GM23248 (cell line): Measurements from ENCODE around the gene LIMS4. TPM values are rescaled to one million over a fixed set of nuclear protein-coding genes. Genes with fewer than 3 reads are reported as not detected.
"Not testable (repeated sequence)": the region's sequence is repeated elsewhere in the genome, so short reads cannot be mapped to it uniquely, and the experiment has no call there.

Experiments used
- DNase-seq: peaks from one replicate; pipeline ENCODE4 v3.0.0-alpha.2; 2015
- H2AFZ ChIP-seq: fragments of 200-600 bp; sonication (generic); 2 replicates; pipeline ENCODE4 v1.6.1; 2016; ENCODE audit warnings: antibody characterized with exemption
- H3F3A ChIP-seq: fragments of 200-600 bp; sonication (generic); 2 replicates; pipeline ENCODE4 v1.6.1; 2016; ENCODE audit warnings: mild to moderate bottlenecking, antibody characterized with exemption, mixed run types; ENCODE audit not compliant: insufficient read depth
- H3K27ac ChIP-seq: fragments of 200-600 bp; sonication (generic); 2 replicates; pipeline ENCODE4 v1.5.1; 2016; ENCODE audit warnings: mild to moderate bottlenecking
- H3K27me3 ChIP-seq: fragments of 200-600 bp; sonication (generic); replicated peaks from 2 replicates; pipeline ENCODE4 v1.6.1; 2016; ENCODE audit warnings: mild to moderate bottlenecking; ENCODE audit not compliant: insufficient read depth
- H3K36me3 ChIP-seq: fragments of 200-600 bp; sonication (generic); 2 replicates; pipeline ENCODE4 v1.6.1; 2016; ENCODE audit warnings: low read depth, mild to moderate bottlenecking
- H3K4me1 ChIP-seq: fragments of 200-600 bp; sonication (generic); 2 replicates; pipeline ENCODE4 v1.6.1; 2016; ENCODE audit warnings: mild to moderate bottlenecking; ENCODE audit not compliant: insufficient read depth
- H3K4me2 ChIP-seq: fragments of 200-600 bp; sonication (generic); one replicate; pipeline ENCODE4 v1.6.1; 2016; ENCODE audit warnings: mild to moderate bottlenecking; ENCODE audit not compliant: unreplicated experiment
- H3K4me3 ChIP-seq: fragments of 200-600 bp; sonication (generic); 2 replicates; pipeline ENCODE4 v1.5.1; 2016; ENCODE audit warnings: mild to moderate bottlenecking
- H3K79me2 ChIP-seq: fragments of 200-600 bp; sonication (generic); 2 replicates; pipeline ENCODE4 v1.6.1; 2016; ENCODE audit warnings: mild to moderate bottlenecking; ENCODE audit not compliant: insufficient read depth
- H3K9ac ChIP-seq: fragments of 200-600 bp; sonication (generic); 2 replicates; pipeline ENCODE4 v1.6.1; 2016; ENCODE audit warnings: mild to moderate bottlenecking
- H3K9me2 ChIP-seq: fragments of 200-600 bp; sonication (generic); 2 replicates; pipeline ENCODE4 v1.6.1; 2016; ENCODE audit warnings: mixed run types, mild to moderate bottlenecking, moderate library complexity; ENCODE audit not compliant: insufficient read depth
- H3K9me3 ChIP-seq: fragments of 200-600 bp; sonication (generic); one replicate; pipeline ENCODE4 v1.6.1; 2017; ENCODE audit warnings: low read depth
- H4K20me1 ChIP-seq: fragments of 200-600 bp; sonication (generic); 2 replicates; pipeline ENCODE4 v1.6.0; 2016; ENCODE audit not compliant: insufficient read depth
- WGBS, 2 experiments: methylation state at CpG; one replicate each; pipeline ENCODE4 v1.1.6; 2015 to 2017; ENCODE audit warnings: low lambda C conversion rate in 2 of 2, low coverage in 1 of 2; ENCODE audit errors: missing lambda C conversion rate in 2 of 2; 5-methylcytosine and 5-hydroxymethylcytosine counted together
- in situ Hi-C: fragments of 300-500 bp; cut with MboI; formaldehyde crosslinking; loops from 2 replicates; pipeline ENCODE4 v1.15.0; 2020
- polyA plus RNA-seq: library from polyadenylated mRNA; unstranded; fragments of >200 nt; fragmentation: Nextera tagmentation; extraction: Ambion mirVana; gene quantifications from 2 replicates; pipeline ENCODE4 v1.2.1, GENCODE V29; 2016
- total RNA-seq: library from RNA; depleted of rRNA; stranded (reverse); fragments of >200 nt; shearing (Covaris generic); gene quantifications from 2 replicates; pipeline ENCODE4 v1.2.3, GENCODE V29; 2014

The LIMS4 gene
- total and polyA plus RNA-seq, 2 experiments from 2014 or later = 2.0 TPM; not detected in 1

- H3K9me2 ChIP-seq, H3K9ac ChIP-seq, in situ Hi-C loops, H3K27ac ChIP-seq, H3K79me2 ChIP-seq, H3K36me3 ChIP-seq, H3F3A ChIP-seq, H3K9me3 ChIP-seq, H3K4me1 ChIP-seq, H4K20me1 ChIP-seq, DNase-seq, H3K27me3 ChIP-seq, H2AFZ ChIP-seq, H3K4me3 ChIP-seq, H3K4me2 ChIP-seq: not testable (repeated sequence)
- whole genome bisulfite sequencing, 2 experiments = 36 to 64% methylated on average over 2 to 4 of the region's 36 CpGs
Measured at GRCh38 chr2:110422852-110423573, 49.6 kb downstream of the LIMS4 start.

DNA sequence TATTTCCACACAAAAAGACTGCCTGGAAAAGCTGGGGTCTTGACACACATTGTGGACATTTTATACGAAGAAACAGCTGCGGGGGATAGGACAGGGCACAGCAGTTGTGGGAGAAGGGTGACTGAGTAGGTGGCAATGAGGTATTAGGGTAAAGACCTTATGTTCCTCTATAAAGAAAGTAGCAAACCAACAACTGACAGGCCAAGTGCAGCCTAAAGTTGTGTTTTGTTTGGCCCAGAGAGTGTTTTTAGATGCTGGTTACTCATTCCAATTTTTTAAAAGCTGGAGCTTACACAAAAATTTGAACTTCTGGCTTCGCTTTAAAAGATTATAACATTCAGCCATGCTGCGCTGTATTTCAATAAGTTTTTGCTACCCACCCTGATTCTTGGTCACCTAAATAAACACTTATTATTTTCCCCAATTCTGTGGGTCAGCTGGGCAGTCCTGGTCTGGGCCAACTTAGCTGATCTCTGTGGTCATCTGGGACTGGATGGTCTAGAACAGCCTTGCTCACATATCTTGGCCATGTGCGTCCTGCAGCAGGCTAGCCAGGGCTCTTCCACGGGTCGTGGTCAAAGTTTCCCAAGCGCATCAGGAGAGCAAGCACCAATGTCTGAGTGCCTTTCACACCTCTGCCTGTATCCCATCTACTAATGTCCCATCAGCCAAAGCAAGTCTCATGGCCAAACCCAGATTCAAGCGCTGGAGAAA, 51.8 kb downstream of the LIMS4 start:
- H3K4me2 ChIP-seq, H3K36me3 ChIP-seq, H3F3A ChIP-seq, H4K20me1 ChIP-seq, H3K9me2 ChIP-seq, H3K4me3 ChIP-seq, in situ Hi-C loops, H3K9ac ChIP-seq, H3K27ac ChIP-seq, H2AFZ ChIP-seq, H3K9me3 ChIP-seq, H3K79me2 ChIP-seq, H3K27me3 ChIP-seq, DNase-seq, H3K4me1 ChIP-seq: not testable (repeated sequence)
- no CpG with 5 or more reads among the region's 9 CpGs for WGBS, 2 experiments

GRCh38 chr2:110407142-110407541, 65.5 kb downstream of the LIMS4 start:
- H3K4me2 ChIP-seq, H3K27me3 ChIP-seq, H3F3A ChIP-seq, H4K20me1 ChIP-seq, H3K4me3 ChIP-seq, in situ Hi-C loops, H2AFZ ChIP-seq, H3K27ac ChIP-seq, H3K79me2 ChIP-seq, H3K36me3 ChIP-seq, H3K9me2 ChIP-seq, H3K9me3 ChIP-seq, DNase-seq, H3K9ac ChIP-seq, H3K4me1 ChIP-seq: not testable (repeated sequence)
- no CpG with 5 or more reads among the region's 1 CpG for WGBS, 2 experiments

- H3K36me3 ChIP-seq, H2AFZ ChIP-seq, H3K27me3 ChIP-seq, H4K20me1 ChIP-seq, H3K9me3 ChIP-seq, in situ Hi-C loops, H3K27ac ChIP-seq, DNase-seq, H3K79me2 ChIP-seq, H3K9me2 ChIP-seq, H3K4me1 ChIP-seq, H3F3A ChIP-seq, H3K4me2 ChIP-seq, H3K9ac ChIP-seq, H3K4me3 ChIP-seq: not testable (repeated sequence)
- no CpG with 5 or more reads among the region's 2 CpGs for WGBS, 2 experiments
Measured at GRCh38 chr2:110404988-110405387, 67.6 kb downstream of the LIMS4 start.

GRCh38 chr2:110404246-110404645, 68.4 kb downstream of the LIMS4 start:
- in situ Hi-C loops, H3K27me3 ChIP-seq, H3K27ac ChIP-seq, DNase-seq, H2AFZ ChIP-seq, H3F3A ChIP-seq, H4K20me1 ChIP-seq, H3K4me3 ChIP-seq, H3K79me2 ChIP-seq, H3K9me3 ChIP-seq, H3K9me2 ChIP-seq, H3K4me1 ChIP-seq, H3K4me2 ChIP-seq, H3K9ac ChIP-seq, H3K36me3 ChIP-seq: not testable (repeated sequence)
- WGBS, 2 experiments = no CpG with 5 or more reads among the region's 1 CpG

DNA sequence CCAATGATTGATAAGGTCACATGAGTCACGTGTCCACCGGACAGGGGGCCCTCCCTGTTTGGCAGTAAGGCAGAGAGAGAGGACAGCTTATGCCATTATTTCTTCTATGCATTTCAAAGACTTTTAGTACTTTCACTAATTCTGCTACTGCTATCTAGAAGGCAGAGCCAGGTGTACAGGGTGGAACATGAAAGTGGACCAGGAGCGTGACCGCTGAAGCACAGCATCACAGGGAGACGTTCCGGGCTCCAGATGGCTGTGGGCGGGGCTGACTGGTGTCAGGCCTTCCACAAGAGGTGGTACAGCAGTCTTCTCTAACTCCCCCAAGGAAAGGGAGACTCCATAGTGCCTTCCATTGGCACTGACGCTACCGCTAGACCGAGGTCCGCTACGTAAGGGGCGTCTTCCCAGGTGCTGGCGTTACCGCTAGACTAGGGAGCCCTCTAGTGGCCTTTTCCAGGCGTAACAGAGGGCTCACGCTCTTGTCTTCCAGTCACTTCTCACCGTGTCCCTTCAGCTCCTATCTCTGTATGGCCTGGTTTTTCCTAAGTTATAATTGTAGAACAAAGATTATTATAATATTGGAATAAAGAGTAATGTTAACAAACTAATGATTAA, 71.5 kb downstream of the LIMS4 start:
- H3K27ac ChIP-seq, H3F3A ChIP-seq, H3K4me2 ChIP-seq, H2AFZ ChIP-seq, H3K36me3 ChIP-seq, H4K20me1 ChIP-seq, H3K9ac ChIP-seq, H3K4me1 ChIP-seq, in situ Hi-C loops, H3K27me3 ChIP-seq, H3K9me2 ChIP-seq, H3K4me3 ChIP-seq, DNase-seq, H3K9me3 ChIP-seq, H3K79me2 ChIP-seq: not testable (repeated sequence)
- 0 to 15% methylated on average over 3 to 10 of the region's 18 CpGs for WGBS, 2 experiments

- not testable (repeated sequence) for H3K4me3 ChIP-seq, H3K9me2 ChIP-seq
Measured at GRCh38 chr2:110399378-110399777, 73.2 kb downstream of the LIMS4 start.

More at GRCh38 chr2:110399378-110399777, 73.2 kb downstream of the LIMS4 start:
- H3K4me2 ChIP-seq, H3K36me3 ChIP-seq, H4K20me1 ChIP-seq, H3K27me3 ChIP-seq, H3K9me3 ChIP-seq, H3F3A ChIP-seq, H3K79me2 ChIP-seq, H2AFZ ChIP-seq, in situ Hi-C loops, DNase-seq, H3K4me1 ChIP-seq, H3K27ac ChIP-seq, H3K9ac ChIP-seq: not testable (repeated sequence)
- WGBS, 2 experiments = no CpG with 5 or more reads among the region's 10 CpGs
